GM23248 (cell line): ENCODE results near the gene CCDC171. TPM values are rescaled to one million over a fixed set of nuclear protein-coding genes. Genes with fewer than 3 reads are reported as not detected.

Experiments used
- DNase-seq: peaks from one replicate; pipeline ENCODE4 v3.0.0-alpha.2; 2015
- H2AFZ ChIP-seq: fragments of 200-600 bp; sonication (generic); 2 replicates; pipeline ENCODE4 v1.6.1; 2016; ENCODE audit warnings: antibody characterized with exemption
- H3F3A ChIP-seq: fragments of 200-600 bp; sonication (generic); 2 replicates; pipeline ENCODE4 v1.6.1; 2016; ENCODE audit warnings: mild to moderate bottlenecking, antibody characterized with exemption, mixed run types; ENCODE audit not compliant: insufficient read depth
- H3K27ac ChIP-seq: fragments of 200-600 bp; sonication (generic); 2 replicates; pipeline ENCODE4 v1.5.1; 2016; ENCODE audit warnings: mild to moderate bottlenecking
- H3K27me3 ChIP-seq: fragments of 200-600 bp; sonication (generic); replicated peaks from 2 replicates; pipeline ENCODE4 v1.6.1; 2016; ENCODE audit warnings: mild to moderate bottlenecking; ENCODE audit not compliant: insufficient read depth
- H3K36me3 ChIP-seq: fragments of 200-600 bp; sonication (generic); 2 replicates; pipeline ENCODE4 v1.6.1; 2016; ENCODE audit warnings: low read depth, mild to moderate bottlenecking
- H3K4me1 ChIP-seq: fragments of 200-600 bp; sonication (generic); 2 replicates; pipeline ENCODE4 v1.6.1; 2016; ENCODE audit warnings: mild to moderate bottlenecking; ENCODE audit not compliant: insufficient read depth
- H3K4me2 ChIP-seq: fragments of 200-600 bp; sonication (generic); one replicate; pipeline ENCODE4 v1.6.1; 2016; ENCODE audit warnings: mild to moderate bottlenecking; ENCODE audit not compliant: unreplicated experiment
- H3K4me3 ChIP-seq: fragments of 200-600 bp; sonication (generic); 2 replicates; pipeline ENCODE4 v1.5.1; 2016; ENCODE audit warnings: mild to moderate bottlenecking
- H3K79me2 ChIP-seq: fragments of 200-600 bp; sonication (generic); 2 replicates; pipeline ENCODE4 v1.6.1; 2016; ENCODE audit warnings: mild to moderate bottlenecking; ENCODE audit not compliant: insufficient read depth
- H3K9ac ChIP-seq: fragments of 200-600 bp; sonication (generic); 2 replicates; pipeline ENCODE4 v1.6.1; 2016; ENCODE audit warnings: mild to moderate bottlenecking
- H3K9me2 ChIP-seq: fragments of 200-600 bp; sonication (generic); 2 replicates; pipeline ENCODE4 v1.6.1; 2016; ENCODE audit warnings: mixed run types, mild to moderate bottlenecking, moderate library complexity; ENCODE audit not compliant: insufficient read depth
- H3K9me3 ChIP-seq: fragments of 200-600 bp; sonication (generic); one replicate; pipeline ENCODE4 v1.6.1; 2017; ENCODE audit warnings: low read depth
- H4K20me1 ChIP-seq: fragments of 200-600 bp; sonication (generic); 2 replicates; pipeline ENCODE4 v1.6.0; 2016; ENCODE audit not compliant: insufficient read depth
- EZH2 ChIP-seq: fragments of 200-600 bp; sonication (generic); IDR thresholded peaks from 2 replicates; pipeline ENCODE4 v1.6.1; 2018; ENCODE audit warnings: antibody characterized with exemption, mild to moderate bottlenecking; ENCODE audit not compliant: insufficient read depth, poor library complexity, severe bottlenecking
- EZH2phosphoT487 ChIP-seq: fragments of 200-600 bp; sonication (generic); IDR thresholded peaks from 2 replicates; pipeline ENCODE4 v1.6.1; 2018; ENCODE audit warnings: antibody characterized with exemption, moderate library complexity, mild to moderate bottlenecking, low read depth; ENCODE audit not compliant: insufficient read depth
- WGBS, 2 experiments: methylation state at CpG; one replicate each; pipeline ENCODE4 v1.1.6; 2015 to 2017; ENCODE audit warnings: low lambda C conversion rate in 2 of 2, low coverage in 1 of 2; ENCODE audit errors: missing lambda C conversion rate in 2 of 2; 5-methylcytosine and 5-hydroxymethylcytosine counted together
- in situ Hi-C: fragments of 300-500 bp; cut with MboI; formaldehyde crosslinking; loops from 2 replicates; pipeline ENCODE4 v1.15.0; 2020
- polyA plus RNA-seq: library from polyadenylated mRNA; unstranded; fragments of >200 nt; fragmentation: Nextera tagmentation; extraction: Ambion mirVana; gene quantifications from 2 replicates; pipeline ENCODE4 v1.2.1, GENCODE V29; 2016
- total RNA-seq: library from RNA; depleted of rRNA; stranded (reverse); fragments of >200 nt; shearing (Covaris generic); gene quantifications from 2 replicates; pipeline ENCODE4 v1.2.3, GENCODE V29; 2014

The CCDC171 gene
- total and polyA plus RNA-seq, 2 experiments from 2014 or later = 0.99 to 3.5 TPM

DNA sequence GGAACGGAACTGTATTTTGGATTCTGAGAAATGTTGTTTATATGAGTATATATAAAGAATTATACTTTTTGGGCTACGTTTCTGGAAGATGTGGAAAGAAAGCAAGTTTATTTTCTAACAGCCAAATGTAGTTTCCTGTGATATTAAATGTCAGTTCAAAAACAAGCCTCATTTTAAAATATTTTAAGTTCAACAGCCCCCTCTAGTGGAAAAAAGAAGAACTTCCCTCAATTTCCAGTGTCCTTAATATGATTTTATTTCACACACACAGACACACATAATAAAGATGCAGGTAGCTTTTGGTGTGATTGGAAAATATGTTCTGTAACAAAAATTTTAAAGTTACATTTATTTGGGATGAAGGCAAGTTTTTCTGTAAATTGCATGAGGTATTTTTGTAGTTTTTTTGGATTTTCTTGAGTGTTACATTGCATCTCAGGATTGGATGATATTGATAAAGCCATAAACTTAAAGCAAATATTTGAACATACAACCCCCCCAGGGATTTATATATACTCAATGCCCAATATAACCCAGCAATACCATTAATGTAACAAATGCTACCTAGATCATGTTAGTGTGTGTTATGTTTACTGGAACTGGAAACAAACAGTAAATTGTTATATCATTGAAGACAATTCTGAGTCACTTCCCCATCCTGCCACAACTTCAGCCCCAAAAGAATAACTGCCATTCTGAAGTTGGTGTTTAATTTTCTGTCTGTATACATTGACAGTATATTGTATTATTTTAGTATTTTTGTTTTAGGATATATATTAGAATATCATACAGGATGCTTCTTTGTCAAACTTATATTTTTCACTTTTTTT is 54.0 kb downstream of the CCDC171 start:
- 0 to 6% methylated on average over 2 of the region's 2 CpGs for WGBS, 2 experiments
- in situ Hi-C loops = no loop called here

DNA sequence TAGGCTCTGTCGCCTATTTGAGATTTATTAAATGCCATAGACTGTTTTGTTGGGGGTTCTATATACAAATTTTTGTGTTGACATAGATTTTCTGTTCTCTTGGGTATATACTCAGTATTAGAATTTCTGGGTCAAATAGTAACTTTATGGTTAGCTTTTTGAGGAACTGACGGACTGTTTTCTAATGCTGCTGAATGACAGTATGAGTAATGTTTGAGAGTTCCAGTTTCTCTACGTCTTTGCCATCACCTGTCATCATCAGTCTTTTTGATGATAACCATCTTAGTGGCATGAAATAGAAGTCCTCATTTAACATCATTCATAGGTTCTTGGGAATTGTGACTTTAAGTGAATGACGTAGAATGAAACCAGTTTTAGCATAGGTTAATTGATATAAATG is 60.1 kb downstream of the CCDC171 start:
- Histone ChIP-seq H3K27me3 (no peaks in the 10 kb centered on the region), H3K79me2 (no peaks in the 10 kb centered on the region), H2AFZ (no peak overlapping the region), H3K4me3 (no peak overlapping the region), H3K9me3 (no peaks in the 10 kb centered on the region), H3K27ac (no peak overlapping the region), H4K20me1 (no peaks in the 10 kb centered on the region), H3K4me2 (no peak overlapping the region), H3K9ac (no peak overlapping the region), H3K9me2 (no peaks in the 10 kb centered on the region), H3K4me1 (no peaks in the 10 kb centered on the region), H3K36me3 (no peaks in the 10 kb centered on the region), H3F3A (no peaks in the 10 kb centered on the region)
- DNase-seq = no peak
- WGBS, 2 experiments = 82 to 83% methylated on average over 4 of the region's 4 CpGs
- TF ChIP-seq EZH2phosphoT487 (no peak), EZH2 (no peak)
- in situ Hi-C loops = no loop called here

More for the DNA sequence above, 54.0 kb downstream of the CCDC171 start:
- no peak overlapping the region for H3K4me3 ChIP-seq
- no peaks in the 10 kb centered on the region for H4K20me1 ChIP-seq
- no peaks in the 10 kb centered on the region for H3K9me3 ChIP-seq
- H2AFZ ChIP-seq = peak overlapping the region; percentile 53
- H3K27me3 ChIP-seq = no peaks in the 10 kb centered on the region
- no peaks in the 10 kb centered on the region for H3K9me2 ChIP-seq
- no peaks in the 10 kb centered on the region for H3F3A ChIP-seq
- H3K9ac ChIP-seq = no peak overlapping the region
- H3K27ac ChIP-seq = no peak overlapping the region
- peak; percentile 43 for DNase-seq
- H3K4me2 ChIP-seq = no peak overlapping the region
- H3K4me1 ChIP-seq = peaks cover 3% of the 10 kb centered on the region; the same call in 1 of the 2 replicates
- H3K79me2 ChIP-seq = no peaks in the 10 kb centered on the region
- TF ChIP-seq EZH2phosphoT487 = no peak
- no peak for TF ChIP-seq EZH2
- H3K36me3 ChIP-seq = no peaks in the 10 kb centered on the region

DNA sequence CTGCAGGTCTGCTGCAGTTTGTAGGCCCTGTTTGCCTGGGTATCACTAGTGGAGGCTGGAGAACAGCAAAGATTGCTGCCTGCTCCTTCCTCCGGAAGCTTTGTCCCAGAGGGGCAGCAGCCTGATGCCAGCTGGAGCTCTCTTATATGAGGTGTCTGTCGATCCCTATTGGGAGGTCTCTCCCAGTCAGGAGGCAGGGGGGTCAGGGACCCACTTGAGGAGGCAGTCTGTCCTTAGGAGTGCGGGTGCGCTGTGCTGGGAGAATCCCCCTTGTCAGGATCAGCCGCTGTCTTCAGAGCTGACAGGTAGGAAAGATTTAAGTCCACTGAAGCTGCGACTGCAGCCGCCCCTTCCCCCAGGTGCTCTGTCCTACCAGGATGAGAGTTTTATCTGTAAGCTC is 64.9 kb downstream of the CCDC171 start:
- Histone ChIP-seq H3K79me2 (no peaks in the 10 kb centered on the region), H3K4me1 (no peaks in the 10 kb centered on the region), H4K20me1 (no peaks in the 10 kb centered on the region), H3K9me3 (no peaks in the 10 kb centered on the region), H3K9ac (no peak overlapping the region), H3K27ac (no peak overlapping the region), H3K4me3 (no peak overlapping the region), H3K9me2 (no peaks in the 10 kb centered on the region), H3F3A (no peaks in the 10 kb centered on the region), H3K4me2 (no peak overlapping the region), H3K36me3 (no peaks in the 10 kb centered on the region), H3K27me3 (no peaks in the 10 kb centered on the region), H2AFZ (no peak overlapping the region)
- no peak for DNase-seq
- 94 to 96% methylated on average over 7 of the region's 7 CpGs for WGBS, 2 experiments
- TF ChIP-seq EZH2phosphoT487 (no peak), EZH2 (no peak)
- in situ Hi-C loops = no loop called here

DNA sequence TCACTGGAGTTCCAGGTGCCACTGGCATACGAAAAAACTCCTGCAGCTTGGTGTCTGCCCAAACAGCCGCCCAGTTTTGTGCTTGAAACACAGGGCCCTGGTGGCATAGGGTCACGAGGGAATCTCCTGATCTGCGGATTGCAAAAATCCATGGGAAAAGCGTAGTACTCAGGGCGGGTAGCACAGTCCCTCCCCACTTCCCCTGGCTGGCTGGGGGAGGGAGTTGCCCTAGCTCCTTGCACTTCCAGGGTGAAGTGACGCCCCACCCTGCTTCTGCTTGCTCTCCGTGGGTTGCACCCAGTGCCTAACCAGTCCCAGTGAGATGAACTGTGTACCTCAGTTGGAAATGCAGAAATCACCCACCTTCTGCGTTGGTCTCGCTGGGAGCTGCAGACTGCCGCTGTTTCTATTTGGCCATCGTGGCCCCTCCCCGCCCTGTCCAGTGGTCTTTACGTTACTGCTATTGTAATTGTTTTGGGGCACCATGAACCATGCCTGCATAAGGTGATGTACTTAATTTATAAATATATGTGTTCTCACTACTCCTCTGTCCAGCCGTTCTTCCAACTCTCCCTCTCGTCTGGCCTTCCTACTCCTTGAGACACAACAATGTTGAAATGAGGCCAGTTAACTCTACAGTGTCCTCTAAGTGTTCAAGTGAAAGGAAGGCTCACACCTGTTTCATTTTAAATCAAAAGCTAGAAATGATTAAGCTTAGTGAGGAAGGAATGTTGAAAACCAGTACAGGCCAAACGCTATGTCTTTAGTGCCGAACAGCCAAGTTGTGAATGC is 65.9 kb downstream of the CCDC171 start:
- no peaks in the 10 kb centered on the region for H3K36me3 ChIP-seq
- H3K4me3 ChIP-seq = no peak overlapping the region
- H3K4me2 ChIP-seq = no peak overlapping the region
- H3K79me2 ChIP-seq = no peaks in the 10 kb centered on the region
- no peaks in the 10 kb centered on the region for H3K9me2 ChIP-seq
- no peaks in the 10 kb centered on the region for H3F3A ChIP-seq
- H3K27me3 ChIP-seq = no peaks in the 10 kb centered on the region
- no peak overlapping the region for H3K9ac ChIP-seq
- WGBS, 2 experiments = 87% methylated on average over 18 of the region's 18 CpGs
- H3K27ac ChIP-seq = no peak overlapping the region
- no peaks in the 10 kb centered on the region for H3K9me3 ChIP-seq
- in situ Hi-C loops = no loop called here
- no peak for DNase-seq
- no peak overlapping the region for H2AFZ ChIP-seq
- no peak for TF ChIP-seq EZH2phosphoT487
- no peak for TF ChIP-seq EZH2
- no peaks in the 10 kb centered on the region for H4K20me1 ChIP-seq
- H3K4me1 ChIP-seq = no peaks in the 10 kb centered on the region
